GM18519 (cell line): Measurements from ENCODE around the gene ZNF827.

Source experiments
- ATAC-seq: cut with Tn5 transposase; IDR thresholded peaks from one replicate; pipeline ENCODE4 v1.9.1; 2021; ENCODE audit warnings: mild to moderate bottlenecking, moderate library complexity; ENCODE audit not compliant: unreplicated experiment, low FRiP score

ZNF827 gene

DNA sequence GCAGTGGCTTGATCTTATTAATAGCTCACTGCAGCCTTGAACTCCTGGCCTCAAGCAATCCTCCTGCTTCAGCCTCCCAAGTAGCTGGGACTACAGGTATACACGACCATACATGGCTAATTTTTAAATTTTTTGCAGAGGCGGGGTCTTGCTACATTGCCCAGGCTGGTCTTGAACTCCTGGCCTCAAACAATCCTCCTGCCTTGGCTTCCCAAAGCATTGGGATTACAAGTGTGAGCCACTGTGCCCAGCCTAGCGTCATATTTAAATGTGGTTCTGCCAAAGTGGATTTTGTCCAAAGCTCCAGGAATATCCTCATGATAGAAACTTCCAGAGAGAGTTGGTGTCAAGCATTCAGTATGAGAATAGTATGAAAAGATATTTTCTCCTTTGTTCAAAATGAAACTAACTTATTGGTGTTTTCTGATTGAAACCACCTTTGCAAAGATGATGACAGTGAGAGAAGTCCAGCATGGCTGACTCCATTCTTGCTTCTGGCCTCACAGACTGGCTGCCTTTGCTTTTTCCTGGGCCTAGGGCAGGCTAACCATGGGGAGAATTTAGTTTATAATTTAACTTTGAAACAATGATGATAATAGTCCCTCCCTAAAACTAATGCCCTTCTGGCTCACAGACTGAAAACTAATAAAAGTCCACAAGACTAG is 129.6 kb downstream of the ZNF827 start:
- peak; percentile 28 for ATAC-seq

DNA sequence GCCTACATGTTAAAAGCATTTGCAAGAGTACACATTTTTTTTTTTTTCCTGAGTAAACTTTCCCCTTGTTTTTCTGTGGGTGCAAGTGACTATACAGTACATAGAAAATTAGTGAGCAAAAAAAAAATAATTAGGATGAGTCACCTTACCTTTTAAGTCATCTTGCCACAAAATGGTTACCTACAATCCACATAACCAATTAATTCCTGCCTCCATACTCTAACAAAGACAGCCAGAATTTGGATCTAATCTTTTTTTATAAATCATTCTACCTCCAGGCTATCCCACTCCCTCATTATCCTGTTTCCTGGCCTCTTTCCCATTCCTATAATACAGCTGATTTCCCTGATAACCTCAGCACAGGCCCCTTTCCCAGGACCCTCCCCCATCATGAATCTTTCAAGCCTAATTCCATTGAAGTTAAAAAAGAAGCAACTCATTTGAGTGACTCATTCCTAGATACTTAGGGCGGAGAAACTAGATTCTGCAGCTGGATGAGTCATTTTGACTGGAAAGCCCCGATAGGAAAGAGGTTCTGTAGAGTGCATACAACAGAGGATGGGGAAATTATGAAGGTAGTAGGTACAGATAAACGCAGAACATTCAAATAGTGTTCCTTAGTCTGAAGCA is 130.5 kb downstream of the ZNF827 start:
- ATAC-seq: peak; percentile 60

- no peak for ATAC-seq
Observed at GRCh38 chr4:145805490-145805889, 133.1 kb downstream of the ZNF827 start.

- ATAC-seq: no peak
Observed at GRCh38 chr4:145804116-145804515, 134.5 kb downstream of the ZNF827 start.

DNA sequence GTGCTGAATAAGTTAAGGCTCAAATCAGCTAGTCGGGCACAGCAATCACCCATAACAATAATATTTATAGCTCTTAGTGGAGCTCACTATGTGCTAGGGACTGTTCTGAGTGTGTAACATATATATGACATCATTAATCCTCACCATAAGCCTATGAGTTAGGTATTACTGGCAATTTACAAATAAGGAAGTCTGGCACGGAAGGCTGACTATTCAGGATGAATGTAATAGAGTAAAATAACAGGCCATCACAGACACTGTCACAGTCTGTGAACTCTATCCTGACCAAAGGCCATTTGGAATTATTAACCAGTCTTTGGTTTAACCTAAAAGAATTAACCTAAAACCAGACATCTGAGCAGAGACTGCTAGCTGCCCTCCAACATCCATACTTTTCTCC is 139.4 kb downstream of the ZNF827 start:
- ATAC-seq: no peak

GRCh38 chr4:145797278-145797677 is 141.3 kb downstream of the ZNF827 start:
- no peak for ATAC-seq

DNA sequence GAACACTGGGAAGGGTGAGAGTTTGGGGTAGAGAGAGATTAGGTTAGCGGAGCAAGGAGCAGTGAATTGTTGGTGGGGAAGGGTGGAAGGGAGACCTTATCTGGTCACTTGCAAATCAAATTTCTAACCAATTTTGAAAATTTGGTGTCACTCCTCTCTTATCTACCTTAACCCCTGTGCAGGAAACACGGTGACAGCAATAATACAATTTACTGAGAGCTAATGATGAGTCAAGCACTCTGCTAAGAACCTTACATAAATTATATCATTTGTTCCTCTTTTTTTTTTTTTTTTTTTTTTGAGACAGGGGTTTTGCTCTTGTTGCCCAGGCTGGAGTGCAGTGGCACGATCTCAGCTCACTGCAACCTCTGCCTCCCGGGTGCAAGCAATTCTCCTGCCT is 142.3 kb downstream of the ZNF827 start:
- ATAC-seq: no peak

DNA sequence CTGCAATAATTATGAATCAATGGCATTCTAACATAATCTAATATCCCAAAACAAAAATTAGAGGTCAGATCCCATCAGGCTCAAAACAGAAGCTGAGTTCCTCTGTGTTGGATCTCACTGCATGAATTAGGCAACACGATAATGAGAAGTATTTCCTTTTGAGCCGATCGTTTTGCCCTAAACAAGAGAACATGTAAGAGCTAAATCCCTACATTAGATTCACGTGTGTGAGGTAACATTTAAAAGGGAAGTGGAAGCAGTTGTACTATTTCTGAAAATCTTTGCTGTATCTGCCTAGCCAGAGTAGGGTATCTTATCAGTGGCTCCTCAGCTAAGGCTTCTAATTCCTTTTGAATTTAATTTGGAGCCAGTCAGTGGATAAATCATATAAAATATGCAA is 143.1 kb downstream of the ZNF827 start:
- ATAC-seq: no peak

GRCh38 chr4:145792429-145792828 is 146.2 kb downstream of the ZNF827 start:
- ATAC-seq: no peak

- ATAC-seq: no peak
Observed at GRCh38 chr4:145791988-145792387, 146.6 kb downstream of the ZNF827 start.

- ATAC-seq: no peak
Observed at GRCh38 chr4:145788755-145789154, 149.9 kb downstream of the ZNF827 start.

DNA sequence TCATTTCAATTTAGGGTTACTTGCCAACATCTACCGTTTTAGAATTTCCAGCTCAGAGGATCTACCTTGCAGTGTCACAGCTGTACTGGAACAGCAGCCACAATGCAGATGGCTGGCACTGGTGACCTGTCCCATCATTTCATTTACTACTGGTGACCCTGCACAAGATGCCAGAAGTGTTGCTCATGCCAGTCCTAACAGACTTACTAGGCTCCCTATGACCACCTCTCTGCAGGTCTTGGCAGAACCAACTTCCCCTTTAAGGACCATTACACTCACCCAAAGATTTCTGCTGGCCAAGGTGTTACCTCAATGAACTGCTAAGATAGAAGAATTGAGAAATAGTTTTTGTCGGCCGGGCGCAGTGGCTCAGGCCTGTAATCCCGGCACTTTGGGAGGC is 151.8 kb downstream of the ZNF827 start:
- no peak for ATAC-seq

- no peak for ATAC-seq
Observed at GRCh38 chr4:145786261-145786660, 152.4 kb downstream of the ZNF827 start.

- ATAC-seq: no peak
Observed at GRCh38 chr4:145785391-145786008, 153.1 kb downstream of the ZNF827 start.

DNA sequence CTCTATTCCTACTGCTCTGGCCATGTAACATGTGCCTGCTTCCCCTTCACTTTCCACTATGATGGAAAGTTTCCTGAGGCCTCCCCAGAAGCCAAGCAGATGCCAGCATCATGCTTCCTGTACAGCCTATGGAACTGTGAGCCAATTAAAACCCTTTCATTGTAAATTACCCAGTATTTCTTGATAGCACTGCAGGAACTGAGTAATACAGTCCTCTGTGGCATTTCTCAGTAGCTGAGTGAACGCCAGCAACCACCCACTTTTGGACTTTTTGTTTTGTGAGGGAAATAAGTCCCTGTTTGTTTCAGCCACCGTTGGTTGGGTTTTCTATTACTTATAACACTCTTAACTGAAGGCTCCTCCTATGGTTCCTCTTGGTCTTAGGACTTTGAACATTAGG is 154.6 kb downstream of the ZNF827 start:
- ATAC-seq: no peak

DNA sequence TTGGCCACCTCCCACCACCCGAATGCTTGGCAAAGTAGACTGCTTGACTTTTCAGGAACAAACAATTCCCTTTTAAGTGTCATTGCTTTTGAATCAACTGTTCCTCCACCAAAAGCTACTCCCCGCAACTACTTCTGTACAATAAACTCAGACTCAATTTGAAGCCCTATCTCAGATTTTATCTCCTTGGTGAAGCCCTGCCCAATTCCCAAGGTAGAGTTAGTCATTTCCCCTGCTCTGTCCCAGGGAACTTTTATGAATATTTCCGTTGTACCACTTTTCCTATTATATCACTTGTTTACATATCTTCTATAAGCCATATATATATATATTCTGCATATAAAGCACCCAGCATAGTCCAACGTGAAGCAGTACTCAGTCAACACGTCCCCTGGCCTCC is 155.9 kb downstream of the ZNF827 start:
- no peak for ATAC-seq

- no peak for ATAC-seq
Observed at GRCh38 chr4:145781351-145781750, 157.3 kb downstream of the ZNF827 start.

DNA sequence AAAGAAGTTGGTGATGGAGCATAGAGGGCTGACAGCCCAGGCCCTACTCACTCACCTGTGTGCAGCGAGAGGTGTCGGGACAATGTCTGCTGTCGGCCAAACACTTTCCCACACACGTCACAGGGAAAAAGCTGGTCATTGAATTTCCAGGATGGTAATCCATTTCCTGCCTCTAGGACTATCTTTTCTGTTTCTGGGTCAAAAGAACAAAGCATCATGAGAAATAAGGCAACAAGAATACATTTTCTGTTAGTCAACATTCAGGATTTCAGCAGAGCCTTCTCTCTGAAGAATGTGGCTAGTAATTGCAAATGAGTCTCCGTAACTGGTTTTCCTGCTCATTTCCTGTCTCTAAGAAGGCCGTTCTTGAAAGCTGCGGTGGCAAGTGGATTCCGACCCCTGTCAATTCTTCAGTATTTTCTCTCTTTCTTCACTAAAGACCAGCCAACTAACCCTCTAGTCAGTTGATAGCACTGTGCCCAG is 159.3 kb downstream of the ZNF827 start:
- no peak for ATAC-seq

DNA sequence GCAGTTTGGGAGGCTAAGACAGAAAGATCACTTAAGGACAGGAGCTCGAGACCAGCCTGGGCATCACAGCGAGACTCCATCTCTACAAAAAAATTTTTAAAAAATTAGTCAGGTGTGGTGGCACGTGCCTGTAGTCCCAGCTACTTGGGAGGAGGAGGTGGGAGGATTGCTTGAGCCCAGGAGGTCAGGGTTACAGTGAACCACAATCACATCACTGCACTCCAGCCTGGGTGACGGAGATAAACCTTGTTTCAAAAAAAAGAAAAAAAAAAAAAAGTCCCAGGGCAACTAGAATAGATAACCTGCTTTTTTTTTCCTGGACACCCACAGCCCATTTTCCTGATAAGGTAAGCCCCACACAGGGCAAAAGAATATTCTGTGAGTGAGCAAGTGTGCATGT is 162.4 kb downstream of the ZNF827 start:
- ATAC-seq: no peak

GRCh38 chr4:145775406-145775805 is 163.2 kb downstream of the ZNF827 start:
- ATAC-seq: no peak

DNA sequence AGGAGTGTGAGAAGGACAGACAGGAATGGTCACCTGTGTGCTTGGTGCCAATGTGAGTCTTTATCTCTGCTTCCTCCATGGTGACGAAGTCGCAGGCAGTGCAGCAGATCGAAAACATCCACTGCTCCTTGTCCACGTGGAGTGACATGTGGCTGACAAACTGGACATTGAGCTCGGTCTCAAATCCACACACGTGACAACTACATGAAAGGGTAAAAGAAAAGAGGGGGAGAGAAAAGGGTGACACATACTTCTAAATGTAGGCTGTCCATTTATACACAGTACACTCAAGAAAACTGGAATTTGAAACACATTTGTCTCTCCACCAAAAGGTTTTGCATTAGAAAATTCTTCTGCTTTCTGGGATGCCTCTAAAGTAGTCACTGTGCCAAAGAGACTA is 164.2 kb downstream of the ZNF827 start:
- ATAC-seq: no peak
